HL-60 (cell line): ENCODE data around the gene CD164L2.
A peak's percentile ranks its signal among the peaks of the same experiment; 100 is the strongest.

ENCODE experiments used
- POLR2AphosphoS5 ChIP-seq: IDR thresholded peaks from 2 replicates; pipeline ENCODE4 v1.6.1; 2012; ENCODE audit warnings: low read depth
- TF ChIP-seq, protein P1 (sequence below): IDR thresholded peaks from one replicate; pipeline ENCODE4 v1.5.1; 2011; ENCODE audit warnings: low read length, control low read depth, inconsistent platforms; ENCODE audit not compliant: insufficient read depth

DNA sequence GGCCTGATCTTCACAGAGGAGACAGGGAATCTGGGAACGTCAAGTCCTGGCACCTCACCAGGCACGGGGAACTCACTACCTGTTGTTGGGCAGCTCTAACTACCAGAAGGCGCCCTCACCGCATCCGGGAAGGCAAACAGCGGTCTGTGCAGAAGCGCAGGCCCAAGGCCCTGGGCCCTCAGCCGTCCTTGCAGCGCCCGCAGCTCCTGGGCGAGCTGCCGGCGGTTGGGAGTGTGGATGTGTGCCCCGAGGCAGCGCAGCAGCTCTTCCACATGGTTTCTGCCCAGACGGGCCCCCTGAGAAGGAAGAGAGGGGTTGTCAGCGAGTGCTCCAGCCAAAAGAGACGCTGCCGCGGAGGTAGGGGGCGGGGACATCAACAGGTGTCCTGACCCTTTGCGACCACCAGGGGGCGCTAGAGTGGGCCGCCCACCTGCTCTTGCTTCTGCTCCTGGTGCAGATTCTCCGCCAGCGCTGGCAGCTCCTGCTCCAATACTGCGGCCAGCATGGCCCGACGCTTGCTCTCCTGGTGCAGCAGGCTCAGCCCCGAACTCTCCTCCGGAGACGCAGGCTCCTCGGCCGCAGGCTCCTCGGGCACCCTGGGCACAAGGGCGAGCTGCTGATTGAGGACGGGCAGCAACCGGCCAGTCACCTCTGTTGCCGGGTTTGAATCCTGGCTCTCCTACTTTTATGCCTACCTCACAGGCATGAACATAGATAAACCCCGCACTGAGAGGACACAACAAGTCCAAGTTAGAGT, 25.7 kb downstream of the CD164L2 start:
- TF ChIP-seq, protein P1, sequence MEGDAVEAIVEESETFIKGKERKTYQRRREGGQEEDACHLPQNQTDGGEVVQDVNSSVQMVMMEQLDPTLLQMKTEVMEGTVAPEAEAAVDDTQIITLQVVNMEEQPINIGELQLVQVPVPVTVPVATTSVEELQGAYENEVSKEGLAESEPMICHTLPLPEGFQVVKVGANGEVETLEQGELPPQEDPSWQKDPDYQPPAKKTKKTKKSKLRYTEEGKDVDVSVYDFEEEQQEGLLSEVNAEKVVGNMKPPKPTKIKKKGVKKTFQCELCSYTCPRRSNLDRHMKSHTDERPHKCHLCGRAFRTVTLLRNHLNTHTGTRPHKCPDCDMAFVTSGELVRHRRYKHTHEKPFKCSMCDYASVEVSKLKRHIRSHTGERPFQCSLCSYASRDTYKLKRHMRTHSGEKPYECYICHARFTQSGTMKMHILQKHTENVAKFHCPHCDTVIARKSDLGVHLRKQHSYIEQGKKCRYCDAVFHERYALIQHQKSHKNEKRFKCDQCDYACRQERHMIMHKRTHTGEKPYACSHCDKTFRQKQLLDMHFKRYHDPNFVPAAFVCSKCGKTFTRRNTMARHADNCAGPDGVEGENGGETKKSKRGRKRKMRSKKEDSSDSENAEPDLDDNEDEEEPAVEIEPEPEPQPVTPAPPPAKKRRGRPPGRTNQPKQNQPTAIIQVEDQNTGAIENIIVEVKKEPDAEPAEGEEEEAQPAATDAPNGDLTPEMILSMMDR: peak; percentile 91
- no peak for TF ChIP-seq POLR2AphosphoS5
